K562 (cell line): Measurements from ENCODE around the gene RASGEF1C. TPM values are rescaled to one million over a fixed set of nuclear protein-coding genes. Genes with fewer than 3 reads are reported as not detected.

Source experiments
- ATAC-seq: fragments of 200-7000 bp; cut with Tn5 transposase; 3 replicates; pipeline ENCODE4 v1.9.1; 2020; ENCODE audit warnings: moderate library complexity
- BruUV-seq: library from RNA; stranded (reverse); fragments of 400-500 nt; replicated peaks from 2 replicates; lab custom pipeline; 2021; lab: Mats Ljungman, UMichigan
- CTCF ChIA-PET: fragments of 300-600 bp; formaldehyde crosslinking; extraction: SDS; loops from one replicate; lab custom pipeline; 2021; ENCODE audit warnings: low intra/inter-chr PET ratio; lab: Yijun Ruan, JAX
- POLR2A ChIA-PET: fragments of 300-600, 350-650 bp; sonication (Branson Sonifier 250); formaldehyde crosslinking; extraction: SDS; loops from one replicate; lab custom pipeline; 2021; ENCODE audit warnings: antibody characterized with exemption, inconsistent platforms; lab: Yijun Ruan, JAX
- DNase-seq, 4 experiments: peaks; one replicate each; pipeline versions ENCODE4 v3.0.0 to v3.0.0-alpha.2; 2011 to 2018; ENCODE audit warnings: low spot score in 3 of 4, mixed read lengths in 3 of 4; ENCODE audit errors: extremely low read depth in 1 of 4
- FAIRE-seq: peaks from 2 replicates; lab custom pipeline; 2011; peaks lifted over from hg19 to GRCh38; lab: Jason Lieb, UNC
- H2AFZ ChIP-seq: 2 replicates; pipeline ENCODE4 v1.6.0; 2011; ENCODE audit warnings: low read depth, low read length, control low read depth, inconsistent platforms
- H3K27ac ChIP-seq: fragments of 200-600 bp; 3 replicates; pipeline ENCODE4 v1.8.0; 2011; ENCODE audit warnings: low read depth, mild to moderate bottlenecking, control low read depth, inconsistent platforms, low read length, moderate library complexity, mixed read lengths; ENCODE audit errors: extremely low read depth
- H3K27me3 ChIP-seq, 2 experiments: fragments of 300-600 bp in 1 of 2; 2 replicates in 1 of 2; 3 replicates in 1 of 2; pipeline versions ENCODE4 v1.6.0 to v1.8.0; 2011; ENCODE audit warnings: inconsistent platforms in 2 of 2, low read length in 2 of 2, mild to moderate bottlenecking in 1 of 2, mixed read lengths in 1 of 2, moderate library complexity in 1 of 2; ENCODE audit not compliant: control insufficient read depth in 2 of 2, insufficient read depth in 2 of 2
- H3K36me3 ChIP-seq: fragments of 300-600 bp; 3 replicates; pipeline ENCODE4 v1.8.0; 2011; ENCODE audit warnings: mild to moderate bottlenecking, low read length, inconsistent platforms; ENCODE audit not compliant: control insufficient read depth, insufficient read depth
- H3K4me1 ChIP-seq, 2 experiments: fragments of 200-600 bp in 1 of 2; replicated peaks in 1 of 2; 2 replicates in 1 of 2; 3 replicates in 1 of 2; pipeline versions ENCODE4 v1.5.1 to v1.8.0; 2011; ENCODE audit warnings: inconsistent platforms in 2 of 2, low read length in 2 of 2, mild to moderate bottlenecking in 1 of 2, mixed read lengths in 1 of 2, moderate library complexity in 1 of 2; ENCODE audit not compliant: control insufficient read depth in 2 of 2, insufficient read depth in 2 of 2
- H3K4me2 ChIP-seq: 2 replicates; pipeline ENCODE4 v1.6.1; 2011; ENCODE audit warnings: low read length, control low read depth, inconsistent platforms, mixed read lengths; ENCODE audit not compliant: insufficient read depth
- H3K4me3 ChIP-seq: fragments of 200-600 bp; sonication (generic), shearing (Covaris generic); 2 replicates; pipeline ENCODE4 v1.5.1; 2016; ENCODE audit warnings: control low read depth, inconsistent platforms
- H3K79me2 ChIP-seq: fragments of 200-600 bp; 3 replicates; pipeline ENCODE4 v1.8.0; 2011; ENCODE audit warnings: low read length, inconsistent platforms; ENCODE audit not compliant: control insufficient read depth, insufficient read depth
- H3K9ac ChIP-seq, 2 experiments: 2 replicates each; pipeline versions ENCODE4 v1.6.0 to v1.6.1; 2011; ENCODE audit warnings: low read depth in 2 of 2, low read length in 2 of 2, control low read depth in 1 of 2, inconsistent platforms in 1 of 2, mild to moderate bottlenecking in 1 of 2, mixed read lengths in 1 of 2; ENCODE audit not compliant: insufficient read depth in 1 of 2
- H3K9me1 ChIP-seq: one replicate; pipeline ENCODE4 v1.6.0; 2011; ENCODE audit warnings: inconsistent platforms, mild to moderate bottlenecking, low read length, moderate library complexity; ENCODE audit not compliant: control insufficient read depth, insufficient read depth
- H3K9me3 ChIP-seq: replicated peaks from 2 replicates; pipeline ENCODE4 v1.5.1; 2011; ENCODE audit warnings: low read depth, low read length, inconsistent platforms; ENCODE audit not compliant: control insufficient read depth, insufficient read depth
- H4K20me1 ChIP-seq: replicated peaks from 2 replicates; pipeline ENCODE4 v1.6.1; 2011; ENCODE audit warnings: low read length, inconsistent platforms, mixed read lengths; ENCODE audit not compliant: control insufficient read depth, insufficient read depth
- CSDE1 ChIP-seq, 2 experiments: fragments of 450-650 bp; IDR thresholded peaks; 2 replicates each; pipeline ENCODE4 v1.6.1; 2016; ENCODE audit warnings: mild to moderate bottlenecking in 1 of 2
- FOXK2 ChIP-seq, 2 experiments: fragments of 450-650 bp; IDR thresholded peaks in 1 of 2; conservative IDR thresholded peaks in 1 of 2; 2 replicates each; pipeline ENCODE4 v1.6.1; 2016; ENCODE audit warnings: low read depth in 2 of 2, mild to moderate bottlenecking in 1 of 2
- HOXB6 ChIP-seq: fragments of 250-450 bp; sonication (Bioruptor Pico); IDR thresholded peaks from 2 replicates; pipeline ENCODE4 v1.5.1; 2022; ENCODE audit warnings: mild to moderate bottlenecking, borderline replicate concordance
- KAT7 ChIP-seq: sonication (generic); formaldehyde crosslinking; IDR thresholded peaks from 2 replicates; pipeline ENCODE4 v1.8.0; 2022; ENCODE audit warnings: missing genetic modification reagents, mild to moderate bottlenecking, borderline replicate concordance
- NFATC3 ChIP-seq: fragments of 450-650 bp; IDR thresholded peaks from 2 replicates; pipeline ENCODE4 v1.6.1; 2017; ENCODE audit warnings: mild to moderate bottlenecking
- PTTG1 ChIP-seq: fragments of 450-650 bp; IDR thresholded peaks from 2 replicates; pipeline ENCODE4 v1.6.1; 2016; ENCODE audit warnings: low read depth, mild to moderate bottlenecking, missing genetic modification characterization, missing compliant biosample characterization
- SUPT5H ChIP-seq: fragments of 450-650 bp; IDR thresholded peaks from 2 replicates; pipeline ENCODE4 v1.6.1; 2016
- ZNF449 ChIP-seq: fragments of 250-450 bp; sonication (Bioruptor Pico); IDR thresholded peaks from 2 replicates; pipeline ENCODE4 v1.8.0; 2022; ENCODE audit warnings: moderate library complexity, mild to moderate bottlenecking, inconsistent platforms
- WGBS: fragments of 100-300 bp; shearing (Covaris generic); methylation state at CpG from one replicate; pipeline ENCODE4 v1.1.6; 2016; ENCODE audit warnings: low coverage, mixed read lengths; ENCODE audit not compliant: insufficient coverage; ENCODE audit errors: missing lambda C conversion rate; 5-methylcytosine and 5-hydroxymethylcytosine counted together
- in situ Hi-C: fragments of 300-500 bp; cut with MboI; formaldehyde crosslinking; loops from 4 replicates; pipeline ENCODE4 v1.15.0; 2018; ENCODE audit warnings: inconsistent platforms, mixed read lengths
- intact Hi-C: fragments of 100-400 bp; cut with micrococcal nuclease; formaldehyde crosslinking; loops from 2 replicates; pipeline ENCODE4 v1.14.2; 2022
- polyA plus RNA-seq, 8 experiments: library from polyadenylated mRNA; depleted of rRNA in 4 of 8; stranded (reverse) in 5 of 8; unstranded in 3 of 8; fragments of >200 nt; fragmentation: Nextera tagmentation in 2 of 8; fragmentation: Illumina TruSeq in 1 of 8; extraction: Ambion mirVana in 2 of 8; extraction: Trizol in 1 of 8; gene quantifications; 2 replicates each; pipeline versions ENCODE4 v1.2.1 to v1.2.3, GENCODE V29; 2011 to 2014; ENCODE audit warnings: inconsistent platforms in 1 of 8, missing spikeins in 1 of 8
- total RNA-seq, 7 experiments: library from RNA; depleted of rRNA in 6 of 7; stranded (reverse); fragments of >200 nt in 6 of 7; fragmentation: Illumina TruSeq in 2 of 7; extraction: Trizol in 2 of 7; gene quantifications; 2 replicates each; pipeline versions ENCODE4 v1.2.1 to v1.2.3, GENCODE V29; 2011 to 2021; ENCODE audit warnings: low replicate concordance in 1 of 7

The RASGEF1C gene
- total and polyA plus RNA-seq, 9 of the 15 experiments (the other 6 are each of a cell fraction or from before 2014, with no cell fraction given) = 0.04 to 1.1 (median 0.21) TPM; not detected in 4

- H3K4me2 ChIP-seq = no peak overlapping the region
- no peaks in the 10 kb centered on the region; the same call in 1 of the 2 replicates for H3K9me3 ChIP-seq
- H3K27me3 ChIP-seq = peaks cover 0 to 6% of the 10 kb centered on the region in 2 experiments; a peak in 2 of 5 replicates
- no peak overlapping the region; a peak in 1 of 4 replicates for H3K9ac ChIP-seq
- no peaks in the 10 kb centered on the region for H3K36me3 ChIP-seq
- no peaks in the 10 kb centered on the region for H3K79me2 ChIP-seq
- no peaks in the 10 kb centered on the region for H4K20me1 ChIP-seq
- 23% methylated on average over 15 of the region's 15 CpGs for WGBS
- DNase-seq (no peak), ATAC-seq (no peak), FAIRE-seq (no peak)
- intact Hi-C loops (no loop called here), in situ Hi-C loops (no loop called here)
- POLR2A ChIA-PET = interaction anchor here (0.5 kb wide), 1 partner anchor 135 kb away, joined by 4 read pairs; no protein-coding TSS in a partner anchor
- H3K4me3 ChIP-seq = no peak overlapping the region
- CTCF ChIA-PET = no interaction called here
- no TSS peak for BruUV-seq
- no peak overlapping the region for H2AFZ ChIP-seq
- H3K9me1 ChIP-seq = no peaks in the 10 kb centered on the region
- H3K27ac ChIP-seq = no peak overlapping the region
- no peak for TF ChIP-seq SUPT5H
- TF ChIP-seq KAT7 (CRISPR knock-in tag) = no peak
- TF ChIP-seq, all 486 proteins: peak for 0
- peaks cover 0 to 25% of the 10 kb centered on the region in 2 experiments; a peak in 4 of 5 replicates for H3K4me1 ChIP-seq
Measured at GRCh38 chr5:180112181-180112861, 96.7 kb downstream of the RASGEF1C start.

DNA sequence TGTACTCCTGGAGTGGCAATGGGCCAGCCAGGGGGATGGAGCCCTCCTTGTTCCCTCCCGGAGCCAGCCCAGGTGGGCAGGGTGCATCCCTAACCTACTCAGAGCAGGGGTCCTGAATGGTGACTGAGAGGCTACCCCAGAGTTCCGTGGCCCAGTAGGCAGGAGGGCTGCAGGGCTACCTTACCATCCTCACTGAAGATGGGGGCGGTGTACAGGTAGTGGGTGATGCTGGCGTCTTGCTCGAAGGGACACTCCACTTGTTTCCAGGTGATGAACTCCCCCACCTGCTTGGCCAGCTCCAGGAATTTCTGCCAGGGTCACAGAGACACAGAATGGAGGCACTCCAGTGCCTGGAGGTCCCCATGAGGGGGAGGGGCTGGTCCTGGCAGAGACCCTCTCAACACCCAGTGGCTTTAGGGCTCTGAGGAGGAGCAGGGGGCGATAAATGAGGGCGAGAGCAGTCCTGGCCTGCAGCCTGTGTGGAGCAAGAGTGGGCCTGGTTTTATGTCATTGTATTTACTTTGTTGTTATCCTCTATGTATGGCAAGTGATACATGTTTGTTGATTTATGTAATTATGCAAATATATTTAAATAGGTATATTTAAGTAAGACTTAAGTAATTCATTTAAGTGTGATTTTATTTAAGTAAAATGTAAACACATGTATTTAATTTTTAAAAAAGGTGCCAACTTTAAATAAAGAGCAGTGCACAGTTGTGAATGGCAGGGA is 97.6 kb downstream of the RASGEF1C start:
- DNase-seq (no peak), FAIRE-seq (no peak), ATAC-seq (no peak)
- Histone ChIP-seq H3K4me3 (no peak overlapping the region), H3K4me2 (no peak overlapping the region), H3K36me3 (no peaks in the 10 kb centered on the region), H4K20me1 (no peaks in the 10 kb centered on the region), H3K9ac (no peak overlapping the region), H3K79me2 (no peaks in the 10 kb centered on the region), H2AFZ (no peak overlapping the region), H3K9me3 (no peaks in the 10 kb centered on the region; the same call in 1 of the 2 replicates), H3K27me3 (peaks cover 0 to 6% of the 10 kb centered on the region in 2 experiments; a peak in 1 of 5 replicates), H3K27ac (no peak overlapping the region), H3K9me1 (no peaks in the 10 kb centered on the region), H3K4me1 (peaks cover 0 to 18% of the 10 kb centered on the region in 2 experiments; a peak in 4 of 5 replicates)
- CTCF ChIA-PET = no interaction called here
- POLR2A ChIA-PET = no interaction called here
- intact Hi-C loops = no loop called here
- BruUV-seq = no TSS peak
- TF ChIP-seq PTTG1 (tag) = no peak
- no peak for TF ChIP-seq HOXB6 (CRISPR knock-in tag)
- TF ChIP-seq FOXK2 (conservative IDR thresholded peaks at IDR 0.05 in 1 of 2, IDR thresholded peaks at IDR 0.05 in 1 of 2; ENCODE audit: low read depth in 2 of 2) = no peak
- no peak for TF ChIP-seq ZNF449 (CRISPR knock-in tag)
- no peak for TF ChIP-seq NFATC3
- no peak for TF ChIP-seq CSDE1 (IDR thresholded peaks at IDR 0.05)
- 49% methylated on average over 6 of the region's 7 CpGs for WGBS
- in situ Hi-C loops = no loop called here
